Duodenal mucosa (tissue), 2 donors: ENCODE measurements around the gene CLIP1.
A peak's percentile ranks its signal among the peaks of the same experiment; 100 is the strongest.

Experiments used
- H3K27ac ChIP-seq: one replicate; pipeline ENCODE4 v1.7.0; 2013; ENCODE audit warnings: low read depth, low read length
- H3K27me3 ChIP-seq, 2 donors: one replicate each; pipeline ENCODE4 v1.7.0; 2013; ENCODE audit warnings: low read length in 2 of 2, control low read depth in 1 of 2; ENCODE audit not compliant: insufficient read depth in 2 of 2, control insufficient read depth in 1 of 2
- H3K36me3 ChIP-seq, 2 donors: one replicate each; pipeline ENCODE4 v1.7.0; 2013; ENCODE audit warnings: low read length in 2 of 2, control low read depth in 1 of 2; ENCODE audit not compliant: insufficient read depth in 2 of 2, control insufficient read depth in 1 of 2
- H3K4me1 ChIP-seq, 2 donors: one replicate each; pipeline ENCODE4 v1.7.0; 2013; ENCODE audit warnings: low read length in 2 of 2, control low read depth in 1 of 2; ENCODE audit not compliant: insufficient read depth in 2 of 2, control insufficient read depth in 1 of 2
- H3K4me3 ChIP-seq, 2 donors: one replicate each; pipeline ENCODE4 v1.7.0; 2013; ENCODE audit warnings: low read length in 2 of 2, low read depth in 1 of 2
- H3K9ac ChIP-seq, 2 donors: one replicate each; pipeline ENCODE4 v1.7.0; 2013; ENCODE audit warnings: low read length in 2 of 2, low read depth in 1 of 2
- H3K9me3 ChIP-seq, 2 donors: one replicate each; pipeline ENCODE4 v1.7.0; 2013; ENCODE audit warnings: low read length in 2 of 2, control low read depth in 1 of 2; ENCODE audit not compliant: control insufficient read depth in 1 of 2

Gene CLIP1

GRCh38 chr12:122322501-122322900 lies 100.0 kb downstream of the CLIP1 start:
- H3K9me3 ChIP-seq = no peaks in the 10 kb centered on the region
- no peaks in the 10 kb centered on the region for H3K27me3 ChIP-seq
- H3K9ac ChIP-seq = no peak overlapping the region
- H3K4me1 ChIP-seq = peaks cover 0 to 4% of the 10 kb centered on the region in 2 donors
- peaks cover 38 to 60% of the 10 kb centered on the region in 2 donors for H3K36me3 ChIP-seq
- no peak overlapping the region for H3K27ac ChIP-seq
- H3K4me3 ChIP-seq = no peak overlapping the region

- H3K4me3 ChIP-seq = no peak overlapping the region
- no peaks in the 10 kb centered on the region for H3K9me3 ChIP-seq
- peak overlapping the region; percentile 59 for H3K27ac ChIP-seq
- H3K9ac ChIP-seq = no peak overlapping the region
- H3K27me3 ChIP-seq = no peaks in the 10 kb centered on the region
- H3K4me1 ChIP-seq = peaks cover 0 to 4% of the 10 kb centered on the region in 2 donors
- H3K36me3 ChIP-seq = peaks cover 26 to 68% of the 10 kb centered on the region in 2 donors
Observed at GRCh38 chr12:122318607-122319605, 103.6 kb downstream of the CLIP1 start.

- Histone ChIP-seq H3K27me3 (no peaks in the 10 kb centered on the region), H3K9ac (no peak overlapping the region), H3K9me3 (no peaks in the 10 kb centered on the region), H3K27ac (no peak overlapping the region), H3K36me3 (peaks cover 24 to 57% of the 10 kb centered on the region in 2 donors), H3K4me1 (no peaks in the 10 kb centered on the region), H3K4me3 (no peak overlapping the region)
Observed at GRCh38 chr12:122312926-122313325, 109.5 kb downstream of the CLIP1 start.

DNA sequence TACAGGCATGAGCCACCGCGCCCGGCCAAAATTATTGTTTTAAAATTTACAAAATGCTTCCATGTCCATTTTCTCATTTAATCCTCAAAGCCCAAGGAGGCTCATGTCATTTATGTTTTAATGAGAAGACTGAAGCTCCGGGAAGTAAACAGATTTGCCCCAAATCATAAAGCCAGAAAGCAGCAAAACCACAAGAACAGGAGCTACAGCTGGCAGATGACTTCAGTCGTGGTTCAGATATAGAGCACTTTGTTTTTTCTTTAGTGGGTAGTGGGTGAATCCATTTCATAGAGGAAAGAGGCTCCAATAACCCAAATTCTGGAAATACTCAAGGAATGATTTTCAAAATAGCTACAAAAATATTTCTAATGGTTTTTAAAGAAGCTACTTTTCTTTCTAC lies 110.8 kb downstream of the CLIP1 start:
- Histone ChIP-seq H3K4me1 (no peaks in the 10 kb centered on the region), H3K9ac (no peak overlapping the region), H3K4me3 (no peak overlapping the region), H3K27me3 (no peaks in the 10 kb centered on the region), H3K36me3 (peaks cover 17 to 50% of the 10 kb centered on the region in 2 donors), H3K9me3 (no peaks in the 10 kb centered on the region), H3K27ac (no peak overlapping the region)

DNA sequence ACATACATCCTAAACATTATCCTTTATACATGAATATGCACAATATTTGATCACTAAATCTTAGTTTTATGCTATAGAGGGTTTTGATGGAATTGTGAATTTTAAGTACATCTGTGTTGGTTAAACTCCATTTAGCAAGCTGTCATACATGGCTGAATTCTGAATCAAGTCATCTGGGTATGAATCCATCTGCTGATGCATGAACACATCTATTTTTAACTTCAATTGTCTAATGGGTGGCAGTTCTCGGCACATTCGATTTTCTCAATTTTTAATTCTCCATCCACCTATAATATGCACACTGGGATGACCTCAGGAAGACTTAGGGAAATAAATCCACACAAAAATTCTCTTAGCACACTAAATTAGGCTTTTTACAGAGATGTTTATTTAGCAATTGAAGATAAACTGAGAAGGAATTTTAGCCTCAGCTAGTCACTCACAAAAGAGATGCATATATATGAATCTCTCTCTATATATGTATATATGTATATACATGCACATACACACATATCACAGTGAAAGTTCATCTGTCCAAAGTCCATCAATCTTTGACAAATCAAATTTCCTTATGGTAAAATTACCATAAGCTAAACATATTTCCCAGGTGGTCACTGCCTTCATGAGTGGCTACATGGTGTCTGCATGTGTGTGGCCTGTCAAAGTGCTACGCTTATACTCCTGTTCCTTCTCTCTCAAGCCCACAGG lies 111.7 kb downstream of the CLIP1 start:
- Histone ChIP-seq H3K4me1 (no peaks in the 10 kb centered on the region), H3K27ac (no peak overlapping the region), H3K36me3 (peaks cover 21 to 50% of the 10 kb centered on the region in 2 donors), H3K9me3 (no peaks in the 10 kb centered on the region), H3K4me3 (no peak overlapping the region), H3K9ac (no peak overlapping the region), H3K27me3 (no peaks in the 10 kb centered on the region)

DNA sequence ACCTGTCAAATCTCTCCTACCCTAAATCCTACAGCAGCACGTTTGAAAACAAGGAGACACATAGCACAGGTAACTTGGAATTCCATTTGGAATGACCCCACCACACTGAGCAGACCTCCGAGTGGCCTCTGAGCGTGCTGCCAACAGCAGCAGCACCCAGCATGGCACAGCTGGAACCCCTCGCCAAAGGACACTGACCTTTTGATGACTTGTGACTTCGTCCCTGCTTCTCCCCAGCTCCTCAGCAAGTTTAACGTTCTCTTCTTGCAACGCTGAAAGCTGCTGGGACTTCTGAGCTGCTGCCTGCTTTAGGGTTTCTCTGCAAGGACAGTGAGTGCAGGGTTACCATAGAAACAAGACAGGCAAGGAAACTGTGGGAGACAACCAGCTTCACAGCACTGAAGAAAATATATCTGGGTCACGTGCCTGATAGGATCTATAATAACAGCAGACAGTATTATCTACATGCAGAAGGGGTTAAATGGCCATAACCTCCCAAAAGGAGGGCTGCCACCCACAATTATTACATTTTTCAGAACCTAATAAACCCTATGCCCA lies 112.8 kb downstream of the CLIP1 start:
- H3K36me3 ChIP-seq = peaks cover 24 to 43% of the 10 kb centered on the region in 2 donors
- H3K9ac ChIP-seq = no peak overlapping the region
- H3K27ac ChIP-seq = no peak overlapping the region
- H3K4me1 ChIP-seq = no peaks in the 10 kb centered on the region
- H3K27me3 ChIP-seq = no peaks in the 10 kb centered on the region
- no peaks in the 10 kb centered on the region for H3K9me3 ChIP-seq
- H3K4me3 ChIP-seq = no peak overlapping the region

GRCh38 chr12:122308811-122309210 lies 113.7 kb downstream of the CLIP1 start:
- no peaks in the 10 kb centered on the region for H3K9me3 ChIP-seq
- no peaks in the 10 kb centered on the region for H3K27me3 ChIP-seq
- no peak overlapping the region for H3K9ac ChIP-seq
- peaks cover 26 to 44% of the 10 kb centered on the region in 2 donors for H3K36me3 ChIP-seq
- no peak overlapping the region for H3K4me3 ChIP-seq
- no peaks in the 10 kb centered on the region for H3K4me1 ChIP-seq
- no peak overlapping the region for H3K27ac ChIP-seq

DNA sequence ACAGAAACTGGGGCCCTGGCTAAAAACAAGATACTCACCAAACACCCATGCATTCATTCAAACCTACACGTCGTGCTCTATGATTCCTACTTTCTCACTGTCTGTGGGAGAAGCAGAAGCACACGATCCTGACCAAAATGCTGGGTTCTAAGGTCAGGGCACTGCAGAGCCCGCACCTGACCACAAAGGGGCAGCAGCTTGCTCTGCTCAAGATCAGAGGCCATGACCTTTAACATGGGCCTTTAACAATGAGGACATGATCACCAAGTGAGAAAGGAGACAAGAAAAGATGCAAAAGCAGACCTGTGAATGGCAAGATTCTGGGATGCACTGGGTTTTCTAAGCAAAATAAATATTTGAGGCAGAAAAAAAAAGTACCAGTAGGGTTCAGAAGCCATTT lies 116.1 kb downstream of the CLIP1 start:
- no peaks in the 10 kb centered on the region for H3K27me3 ChIP-seq
- H3K4me3 ChIP-seq = no peak overlapping the region
- peaks cover 24 to 52% of the 10 kb centered on the region in 2 donors for H3K36me3 ChIP-seq
- no peaks in the 10 kb centered on the region for H3K4me1 ChIP-seq
- H3K9ac ChIP-seq = no peak overlapping the region
- H3K27ac ChIP-seq = no peak overlapping the region
- no peaks in the 10 kb centered on the region for H3K9me3 ChIP-seq

- Histone ChIP-seq H3K9ac (no peak overlapping the region), H3K27me3 (no peaks in the 10 kb centered on the region), H3K4me1 (no peaks in the 10 kb centered on the region), H3K27ac (no peak overlapping the region), H3K9me3 (no peaks in the 10 kb centered on the region), H3K4me3 (no peak overlapping the region), H3K36me3 (peaks cover 24 to 55% of the 10 kb centered on the region in 2 donors)
Observed at GRCh38 chr12:122304924-122305323, 117.5 kb downstream of the CLIP1 start.

DNA sequence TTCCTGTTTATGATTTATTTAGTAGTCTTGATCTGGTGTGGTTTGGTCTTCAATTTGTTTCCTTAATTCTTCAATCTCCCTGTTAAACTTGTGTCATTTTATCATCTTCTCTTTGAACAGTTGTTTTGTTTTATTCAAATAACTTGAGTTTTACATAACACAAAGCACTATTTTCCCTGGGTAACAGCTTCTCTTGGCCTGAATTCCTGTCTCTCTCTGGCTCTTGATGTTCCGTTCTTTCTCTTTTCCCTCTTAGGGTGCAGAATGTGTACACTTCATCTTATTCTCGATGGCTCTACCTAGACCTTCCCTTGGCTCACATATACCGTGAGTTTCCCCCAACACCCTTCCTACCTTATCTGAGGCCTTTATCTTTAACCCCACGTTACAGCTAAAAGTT lies 119.4 kb downstream of the CLIP1 start:
- Histone ChIP-seq H3K9ac (no peak overlapping the region), H3K36me3 (peaks cover 15 to 49% of the 10 kb centered on the region in 2 donors), H3K4me3 (no peak overlapping the region), H3K4me1 (no peaks in the 10 kb centered on the region), H3K27ac (no peak overlapping the region), H3K9me3 (no peaks in the 10 kb centered on the region), H3K27me3 (no peaks in the 10 kb centered on the region)
